AG10803 (cell line): ENCODE measurements around the gene GLT1D1.

Experiments
- DNase-seq: peaks from one replicate; pipeline ENCODE4 v3.0.0; 2010; ENCODE audit warnings: low read depth
- H3K4me3 ChIP-seq: 2 replicates; pipeline ENCODE4 v1.5.1; 2011; ENCODE audit warnings: mild to moderate bottlenecking, low read length, control low read depth
- CTCF ChIP-seq: conservative IDR thresholded peaks from 2 replicates; pipeline ENCODE4 v1.5.1; 2011; ENCODE audit warnings: mild to moderate bottlenecking, low read length, control low read depth, inconsistent platforms

GLT1D1 gene

GRCh38 chr12:128816643-128816920 is 36.7 kb upstream of the GLT1D1 start:
- no peak overlapping the region for H3K4me3 ChIP-seq
- no peak for TF ChIP-seq CTCF
- no peak for DNase-seq

- peak; percentile 79 for DNase-seq
- no peak overlapping the region for H3K4me3 ChIP-seq
Observed at GRCh38 chr12:128817111-128818015, 35.9 kb upstream of the GLT1D1 start.

GRCh38 chr12:128818065-128819022 is 34.9 kb upstream of the GLT1D1 start:
- no peak for TF ChIP-seq CTCF
- H3K4me3 ChIP-seq: no peak overlapping the region
- DNase-seq: peak; percentile 72

More at GRCh38 chr12:128817111-128818015, 35.9 kb upstream of the GLT1D1 start:
- TF ChIP-seq CTCF: no peak

GRCh38 chr12:128819293-128820144 is 33.8 kb upstream of the GLT1D1 start:
- H3K4me3 ChIP-seq: no peak overlapping the region
- no peak for TF ChIP-seq CTCF

GRCh38 chr12:128820253-128820652 is 33.0 kb upstream of the GLT1D1 start:
- DNase-seq: no peak
- H3K4me3 ChIP-seq: no peak overlapping the region
- no peak for TF ChIP-seq CTCF

More at GRCh38 chr12:128819293-128820144, 33.8 kb upstream of the GLT1D1 start:
- no peak for DNase-seq

- no peak for TF ChIP-seq CTCF
- no peak for DNase-seq
- H3K4me3 ChIP-seq: no peak overlapping the region
Observed at GRCh38 chr12:128820723-128821432, 32.4 kb upstream of the GLT1D1 start.
